Activated naive CD4-positive, alpha-beta T cell treated with anti-CD3 and anti-CD28 coated beads for 36 hours (primary cell): Measurements from ENCODE around the gene SDR39U1. TPM values are rescaled to one million over a fixed set of nuclear protein-coding genes. Genes with fewer than 3 reads are reported as not detected.

Experiments
- CTCF ChIA-PET: fragments of 350-600 bp; sonication (Branson Sonifier 250); formaldehyde crosslinking; loops from one replicate; lab custom pipeline; 2021; ENCODE audit warnings: antibody characterized with exemption; lab: Charles Lee
- DNase-seq: peaks from one replicate; pipeline ENCODE4 v3.0.0-alpha.2; 2020
- H3K27ac Mint-ChIP-seq: one replicate; pipeline ENCODE4 v1.8.0; 2021; ENCODE audit warnings: mild to moderate bottlenecking, mixed read lengths
- H3K27me3 Mint-ChIP-seq: one replicate; pipeline ENCODE4 v1.8.0; 2021; ENCODE audit warnings: low read depth, mixed read lengths
- H3K36me3 Mint-ChIP-seq: one replicate; pipeline ENCODE4 v1.8.0; 2021; ENCODE audit warnings: low read depth, mixed read lengths
- H3K4me1 Mint-ChIP-seq: one replicate; pipeline ENCODE4 v1.8.0; 2021; ENCODE audit warnings: low read depth, mixed read lengths
- H3K4me3 Mint-ChIP-seq: one replicate; pipeline ENCODE4 v1.8.0; 2021; ENCODE audit warnings: mild to moderate bottlenecking, moderate library complexity, mixed read lengths
- H3K9me3 Mint-ChIP-seq: one replicate; pipeline ENCODE4 v1.8.0; 2021; ENCODE audit warnings: mixed read lengths
- intact Hi-C: fragments of 100-400 bp; cut with micrococcal nuclease; formaldehyde crosslinking; loops from one replicate; pipeline ENCODE4 v1.15.1; 2023
- total RNA-seq, 2 experiments: library from RNA; stranded (reverse); gene quantifications; one replicate each; pipeline ENCODE4 v1.2.3, GENCODE V29; 2021

SDR39U1 gene
- total RNA-seq, 2 experiments from 2014 or later, result 70.5 to 72.4 TPM

GRCh38 chr14:24434036-24434435 lies 8.5 kb downstream of the SDR39U1 start:
- H3K36me3 Mint-ChIP-seq, result peaks cover 38% of the 10 kb centered on the region
- no peaks in the 10 kb centered on the region for H3K27me3 Mint-ChIP-seq
- no peak overlapping the region for H3K27ac Mint-ChIP-seq
- H3K4me3 Mint-ChIP-seq, result no peak overlapping the region
- CTCF ChIA-PET, result interaction anchor here (3.9 to 18.0 kb wide), 3 partner anchors 68 to 127 kb away, joined by 22 to 617 read pairs (median 31); partner anchors contain the start of genes ADCY4, CIDEB and RIPK3
- no peak for DNase-seq
- H3K4me1 Mint-ChIP-seq, result peaks cover 44% of the 10 kb centered on the region
- no peaks in the 10 kb centered on the region for H3K9me3 Mint-ChIP-seq
- intact Hi-C loops, result no loop called here

GRCh38 chr14:24432259-24433131 lies 10.1 kb downstream of the SDR39U1 start:
- Mint-ChIP-seq H3K36me3 (peaks cover 30% of the 10 kb centered on the region), H3K4me3 (no peak overlapping the region), H3K27me3 (no peaks in the 10 kb centered on the region), H3K4me1 (peaks cover 42% of the 10 kb centered on the region), H3K9me3 (no peaks in the 10 kb centered on the region), H3K27ac (no peak overlapping the region)
- intact Hi-C loops, result no loop called here
- no peak for DNase-seq
- CTCF ChIA-PET, result interaction anchor here (0.7 to 18.0 kb wide), 39 partner anchors 9 to 375 kb away, joined by 3 to 617 read pairs (median 8); partner anchors contain the start of genes ADCY4, CHMP4A, CIDEB and DHRS1

- Mint-ChIP-seq H3K4me1 (peaks cover 39% of the 10 kb centered on the region), H3K4me3 (peak overlapping the region; percentile 95), H3K9me3 (no peaks in the 10 kb centered on the region), H3K27ac (peak overlapping the region; percentile 97), H3K36me3 (peaks cover 27% of the 10 kb centered on the region), H3K27me3 (no peaks in the 10 kb centered on the region)
- DNase-seq, result peak; percentile 95
- CTCF ChIA-PET, result interaction anchor here (0.6 to 18.0 kb wide), 51 partner anchors 10 to 374 kb away, joined by 3 to 617 read pairs (median 5); partner anchors contain the start of genes ADCY4, CHMP4A, CIDEB and DHRS1
- intact Hi-C loops, result loop anchor here (1.0 to 2.0 kb wide), 7 partner anchors 11 to 189 kb away; partner anchors contain the start of genes NYNRIN, SDR39U1 and TINF2
Observed at GRCh38 chr14:24431569-24432258, 10.9 kb downstream of the SDR39U1 start.

- CTCF ChIA-PET, result interaction anchor here (0.6 to 18.0 kb wide), 50 partner anchors 9 to 321 kb away, joined by 3 to 617 read pairs (median 5); partner anchors contain the start of genes ADCY4, CHMP4A, CIDEB and DHRS1
- Mint-ChIP-seq H3K36me3 (peaks cover 21% of the 10 kb centered on the region), H3K4me3 (peak overlapping the region; percentile 95), H3K9me3 (no peaks in the 10 kb centered on the region), H3K27me3 (no peaks in the 10 kb centered on the region), H3K4me1 (peaks cover 43% of the 10 kb centered on the region), H3K27ac (peak overlapping the region; percentile 97)
- DNase-seq, result peak; percentile 80
- intact Hi-C loops, result loop anchor here (1.0 to 2.0 kb wide), 10 partner anchors 11 to 290 kb away; partner anchors contain the start of genes EMC9, GMPR2, NEDD8 and NYNRIN
Observed at GRCh38 chr14:24430682-24431568, 11.7 kb downstream of the SDR39U1 start.

GRCh38 chr14:24430143-24430681 lies 12.4 kb downstream of the SDR39U1 start:
- Mint-ChIP-seq H3K4me1 (peaks cover 50% of the 10 kb centered on the region), H3K27me3 (no peaks in the 10 kb centered on the region), H3K4me3 (peak overlapping the region; percentile 95), H3K27ac (peak overlapping the region; percentile 97), H3K9me3 (no peaks in the 10 kb centered on the region), H3K36me3 (peaks cover 15% of the 10 kb centered on the region)
- intact Hi-C loops, result loop anchor here (1.0 to 2.0 kb wide), 4 partner anchors 31 to 289 kb away; partner anchors contain the start of genes EMC9, GMPR2, NEDD8 and NYNRIN
- CTCF ChIA-PET, result interaction anchor here (0.9 to 18.0 kb wide), 14 partner anchors 8 to 187 kb away, joined by 4 to 617 read pairs (median 19); partner anchors contain the start of genes ADCY4, CIDEB, RIPK3 and SDR39U1
- DNase-seq, result peak; percentile 71

- CTCF ChIA-PET, result interaction anchor here (0.9 to 18.0 kb wide), 6 partner anchors 12 to 155 kb away, joined by 4 to 617 read pairs (median 40); partner anchors contain the start of genes ADCY4, CIDEB, RIPK3 and SDR39U1
- intact Hi-C loops, result loop anchor here (1.0 to 2.0 kb wide), 4 partner anchors 31 to 288 kb away; partner anchors contain the start of genes EMC9, GMPR2, NEDD8 and NYNRIN
- Mint-ChIP-seq H3K27ac (peak within 1 kb of the TSS; percentile 97), H3K27me3 (no peaks in the 10 kb centered on the region), H3K9me3 (no peaks in the 10 kb centered on the region), H3K4me3 (peak within 1 kb of the TSS; percentile 95), H3K4me1 (peaks cover 52% of the 10 kb centered on the region), H3K36me3 (peaks cover 15% of the 10 kb centered on the region)
- peak; percentile 92 for DNase-seq
Observed at GRCh38 chr14:24429395-24430142, 13.0 kb downstream of the SDR39U1 start, which contains the start of the genes CBLN3 and KHNYN. TSS of gene CBLN3 (minus strand) at chr14:24429668. CDS start at chr14:24429054, 614 bp downstream. TSS of gene KHNYN (plus strand) at chr14:24429954. CDS start at chr14:24430731, 777 bp downstream.

GRCh38 chr14:24428628-24429394 lies 13.8 kb downstream of the SDR39U1 start:
- Mint-ChIP-seq H3K36me3 (peaks cover 15% of the 10 kb centered on the region), H3K27ac (peak overlapping the region; percentile 91), H3K9me3 (no peaks in the 10 kb centered on the region), H3K4me3 (peak overlapping the region; percentile 89), H3K4me1 (peaks cover 52% of the 10 kb centered on the region), H3K27me3 (no peaks in the 10 kb centered on the region)
- CTCF ChIA-PET, result interaction anchor here (0.9 to 18.0 kb wide), 3 partner anchors 63 to 154 kb away, joined by 4 to 617 read pairs (median 52); partner anchors contain the start of genes ADCY4 and RIPK3
- no peak for DNase-seq
- intact Hi-C loops, result no loop called here

GRCh38 chr14:24427537-24428508 lies 14.8 kb downstream of the SDR39U1 start:
- Mint-ChIP-seq H3K4me1 (peaks cover 47% of the 10 kb centered on the region), H3K4me3 (peak overlapping the region; percentile 32)
- intact Hi-C loops, result no loop called here

More at GRCh38 chr14:24427537-24428508, 14.8 kb downstream of the SDR39U1 start:
- no peak for DNase-seq
- H3K36me3 Mint-ChIP-seq, result peaks cover 10% of the 10 kb centered on the region
- CTCF ChIA-PET, result interaction anchor here (0.6 to 18.0 kb wide), 3 partner anchors 8 to 98 kb away, joined by 5 to 617 read pairs (median 7); partner anchors contain the start of genes ADCY4 and RIPK3
- no peaks in the 10 kb centered on the region for H3K27me3 Mint-ChIP-seq
- H3K27ac Mint-ChIP-seq, result no peak overlapping the region
- no peaks in the 10 kb centered on the region for H3K9me3 Mint-ChIP-seq
